A549 (cell line): ENCODE data around the gene P2RY14.

Source experiments
- BHLHE40 ChIP-seq: IDR thresholded peaks from 2 replicates; pipeline ENCODE4 v1.6.1; 2012; ENCODE audit warnings: low read depth, low read length, inconsistent platforms
- CEBPB ChIP-seq, 2 experiments: fragments of >200 bp in 1 of 2; sonication (Bioruptor Twin) in 1 of 2; formaldehyde crosslinking in 1 of 2; IDR thresholded peaks; 2 replicates each; pipeline ENCODE4 v1.6.1; 2012 to 2016
- JUN ChIP-seq, 2 experiments: fragments of >200 bp; sonication (Bioruptor Twin); formaldehyde crosslinking; IDR thresholded peaks; 2 replicates in 1 of 2; 3 replicates in 1 of 2; pipeline ENCODE4 v1.6.1; 2016 to 2017
- MAZ ChIP-seq: fragments of 150-350 bp; IDR thresholded peaks from 2 replicates; pipeline ENCODE4 v1.6.1; 2014; ENCODE audit warnings: antibody characterized with exemption, low read depth, low read length, borderline replicate concordance
- POLR2A ChIP-seq: IDR thresholded peaks from 2 replicates; pipeline ENCODE4 v1.6.1; 2012; ENCODE audit warnings: mild to moderate bottlenecking, low read length
- RAD21 ChIP-seq, 2 experiments: fragments of >200 bp in 1 of 2; sonication (Bioruptor Twin) in 1 of 2; formaldehyde crosslinking in 1 of 2; IDR thresholded peaks in 1 of 2; conservative IDR thresholded peaks in 1 of 2; 2 replicates in 1 of 2; 3 replicates in 1 of 2; pipeline ENCODE4 v1.6.1; 2012 to 2018; ENCODE audit warnings: inconsistent platforms in 1 of 2
- RNF2 ChIP-seq: fragments of 200-600 bp; sonication (generic); IDR thresholded peaks from 2 replicates; pipeline ENCODE4 v1.6.1; 2016; ENCODE audit warnings: low read depth, mild to moderate bottlenecking, antibody characterized with exemption, moderate library complexity, borderline replicate concordance
- SMC3 ChIP-seq: fragments of >200 bp; sonication (Bioruptor Twin); formaldehyde crosslinking; IDR thresholded peaks from 3 replicates; pipeline ENCODE4 v1.6.1; 2018; ENCODE audit warnings: inconsistent platforms
- ZFP36 ChIP-seq: fragments of 450-650 bp; IDR thresholded peaks from 2 replicates; pipeline ENCODE4 v1.6.1; 2014; ENCODE audit warnings: borderline replicate concordance; ENCODE audit not compliant: partially characterized antibody
- TF ChIP-seq, protein P1 (sequence below): fragments of >200 bp; sonication (Bioruptor Twin); formaldehyde crosslinking; IDR thresholded peaks from 3 replicates; pipeline ENCODE4 v1.5.1; 2016
- TF ChIP-seq, protein P2 (sequence below): IDR thresholded peaks from 2 replicates; pipeline ENCODE4 v1.6.1; 2012
- TF ChIP-seq, protein P3 (sequence below): fragments of 200-600 bp; sonication (generic); IDR thresholded peaks from 2 replicates; pipeline ENCODE4 v1.6.1; 2016; ENCODE audit warnings: antibody characterized with exemption, mild to moderate bottlenecking, moderate library complexity
- TF ChIP-seq, protein P4 (sequence below): fragments of 150-350 bp; IDR thresholded peaks from 2 replicates; pipeline ENCODE4 v1.6.1; 2014; ENCODE audit warnings: low read depth, mild to moderate bottlenecking, low read length
- TF ChIP-seq, protein P5 (sequence below): fragments of 450-650 bp; IDR thresholded peaks from 2 replicates; pipeline ENCODE4 v1.6.1; 2014; ENCODE audit warnings: antibody characterized with exemption

DNA sequence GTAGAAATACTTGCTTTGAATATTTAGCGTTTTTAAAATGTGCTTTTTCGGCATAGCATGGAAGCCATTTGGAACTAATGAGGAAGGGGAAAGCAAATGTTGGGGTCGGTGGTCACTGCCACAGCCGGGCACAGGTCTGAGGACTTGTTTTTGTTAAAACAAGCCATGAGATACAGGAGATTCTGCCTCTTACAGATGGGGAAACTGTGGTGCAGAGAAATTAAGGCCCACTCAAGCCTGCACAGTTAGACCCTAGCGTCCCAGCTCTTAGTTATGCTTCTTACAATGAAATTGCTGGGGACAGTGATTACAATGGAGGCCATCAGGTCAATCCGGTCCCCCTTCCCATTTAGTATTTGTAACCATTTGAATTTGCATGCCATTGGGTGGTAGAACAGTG is 72.9 kb downstream of the P2RY14 start:
- TF ChIP-seq, protein P1, sequence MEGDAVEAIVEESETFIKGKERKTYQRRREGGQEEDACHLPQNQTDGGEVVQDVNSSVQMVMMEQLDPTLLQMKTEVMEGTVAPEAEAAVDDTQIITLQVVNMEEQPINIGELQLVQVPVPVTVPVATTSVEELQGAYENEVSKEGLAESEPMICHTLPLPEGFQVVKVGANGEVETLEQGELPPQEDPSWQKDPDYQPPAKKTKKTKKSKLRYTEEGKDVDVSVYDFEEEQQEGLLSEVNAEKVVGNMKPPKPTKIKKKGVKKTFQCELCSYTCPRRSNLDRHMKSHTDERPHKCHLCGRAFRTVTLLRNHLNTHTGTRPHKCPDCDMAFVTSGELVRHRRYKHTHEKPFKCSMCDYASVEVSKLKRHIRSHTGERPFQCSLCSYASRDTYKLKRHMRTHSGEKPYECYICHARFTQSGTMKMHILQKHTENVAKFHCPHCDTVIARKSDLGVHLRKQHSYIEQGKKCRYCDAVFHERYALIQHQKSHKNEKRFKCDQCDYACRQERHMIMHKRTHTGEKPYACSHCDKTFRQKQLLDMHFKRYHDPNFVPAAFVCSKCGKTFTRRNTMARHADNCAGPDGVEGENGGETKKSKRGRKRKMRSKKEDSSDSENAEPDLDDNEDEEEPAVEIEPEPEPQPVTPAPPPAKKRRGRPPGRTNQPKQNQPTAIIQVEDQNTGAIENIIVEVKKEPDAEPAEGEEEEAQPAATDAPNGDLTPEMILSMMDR: no peak
- TF ChIP-seq ZFP36 (no peak), MAZ (no peak), CEBPB (IDR thresholded peaks at IDR 0.05) (no peak), BHLHE40 (no peak), RAD21 (conservative IDR thresholded peaks at IDR 0.05 in 1 of 2, IDR thresholded peaks at IDR 0.05 in 1 of 2) (no peak), RNF2 (no peak), POLR2A (no peak), JUN (IDR thresholded peaks at IDR 0.05) (no peak), SMC3 (no peak)
- TF ChIP-seq, protein P2, sequence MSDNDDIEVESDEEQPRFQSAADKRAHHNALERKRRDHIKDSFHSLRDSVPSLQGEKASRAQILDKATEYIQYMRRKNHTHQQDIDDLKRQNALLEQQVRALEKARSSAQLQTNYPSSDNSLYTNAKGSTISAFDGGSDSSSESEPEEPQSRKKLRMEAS: no peak
- TF ChIP-seq, protein P3, sequence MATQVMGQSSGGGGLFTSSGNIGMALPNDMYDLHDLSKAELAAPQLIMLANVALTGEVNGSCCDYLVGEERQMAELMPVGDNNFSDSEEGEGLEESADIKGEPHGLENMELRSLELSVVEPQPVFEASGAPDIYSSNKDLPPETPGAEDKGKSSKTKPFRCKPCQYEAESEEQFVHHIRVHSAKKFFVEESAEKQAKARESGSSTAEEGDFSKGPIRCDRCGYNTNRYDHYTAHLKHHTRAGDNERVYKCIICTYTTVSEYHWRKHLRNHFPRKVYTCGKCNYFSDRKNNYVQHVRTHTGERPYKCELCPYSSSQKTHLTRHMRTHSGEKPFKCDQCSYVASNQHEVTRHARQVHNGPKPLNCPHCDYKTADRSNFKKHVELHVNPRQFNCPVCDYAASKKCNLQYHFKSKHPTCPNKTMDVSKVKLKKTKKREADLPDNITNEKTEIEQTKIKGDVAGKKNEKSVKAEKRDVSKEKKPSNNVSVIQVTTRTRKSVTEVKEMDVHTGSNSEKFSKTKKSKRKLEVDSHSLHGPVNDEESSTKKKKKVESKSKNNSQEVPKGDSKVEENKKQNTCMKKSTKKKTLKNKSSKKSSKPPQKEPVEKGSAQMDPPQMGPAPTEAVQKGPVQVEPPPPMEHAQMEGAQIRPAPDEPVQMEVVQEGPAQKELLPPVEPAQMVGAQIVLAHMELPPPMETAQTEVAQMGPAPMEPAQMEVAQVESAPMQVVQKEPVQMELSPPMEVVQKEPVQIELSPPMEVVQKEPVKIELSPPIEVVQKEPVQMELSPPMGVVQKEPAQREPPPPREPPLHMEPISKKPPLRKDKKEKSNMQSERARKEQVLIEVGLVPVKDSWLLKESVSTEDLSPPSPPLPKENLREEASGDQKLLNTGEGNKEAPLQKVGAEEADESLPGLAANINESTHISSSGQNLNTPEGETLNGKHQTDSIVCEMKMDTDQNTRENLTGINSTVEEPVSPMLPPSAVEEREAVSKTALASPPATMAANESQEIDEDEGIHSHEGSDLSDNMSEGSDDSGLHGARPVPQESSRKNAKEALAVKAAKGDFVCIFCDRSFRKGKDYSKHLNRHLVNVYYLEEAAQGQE: no peak
- TF ChIP-seq, protein P4, sequence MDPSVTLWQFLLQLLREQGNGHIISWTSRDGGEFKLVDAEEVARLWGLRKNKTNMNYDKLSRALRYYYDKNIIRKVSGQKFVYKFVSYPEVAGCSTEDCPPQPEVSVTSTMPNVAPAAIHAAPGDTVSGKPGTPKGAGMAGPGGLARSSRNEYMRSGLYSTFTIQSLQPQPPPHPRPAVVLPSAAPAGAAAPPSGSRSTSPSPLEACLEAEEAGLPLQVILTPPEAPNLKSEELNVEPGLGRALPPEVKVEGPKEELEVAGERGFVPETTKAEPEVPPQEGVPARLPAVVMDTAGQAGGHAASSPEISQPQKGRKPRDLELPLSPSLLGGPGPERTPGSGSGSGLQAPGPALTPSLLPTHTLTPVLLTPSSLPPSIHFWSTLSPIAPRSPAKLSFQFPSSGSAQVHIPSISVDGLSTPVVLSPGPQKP: no peak
- TF ChIP-seq, protein P5, sequence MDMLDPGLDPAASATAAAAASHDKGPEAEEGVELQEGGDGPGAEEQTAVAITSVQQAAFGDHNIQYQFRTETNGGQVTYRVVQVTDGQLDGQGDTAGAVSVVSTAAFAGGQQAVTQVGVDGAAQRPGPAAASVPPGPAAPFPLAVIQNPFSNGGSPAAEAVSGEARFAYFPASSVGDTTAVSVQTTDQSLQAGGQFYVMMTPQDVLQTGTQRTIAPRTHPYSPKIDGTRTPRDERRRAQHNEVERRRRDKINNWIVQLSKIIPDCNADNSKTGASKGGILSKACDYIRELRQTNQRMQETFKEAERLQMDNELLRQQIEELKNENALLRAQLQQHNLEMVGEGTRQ: no peak
